Adrenal gland (tissue), 5 donors: ENCODE measurements around the gene MACROD2.

Source experiments
- POLR2A ChIP-seq, 2 donors: fragments of 450-650 bp; IDR thresholded peaks; one replicate each; pipeline ENCODE4 v1.6.1; 2017; ENCODE audit warnings: antibody characterized with exemption in 2 of 2, mild to moderate bottlenecking in 2 of 2, moderate library complexity in 1 of 2
- TF ChIP-seq, protein P1 (sequence below), 6 experiments: fragments of 450-650 bp in 4 of 6; fragments of 200-600 bp in 2 of 6; sonication (generic) in 1 of 6; IDR thresholded peaks; 1 replicate in 5 of 6; 2 replicates in 1 of 6; pipeline versions ENCODE4 v1.5.1 to v1.8.0; 2016 to 2021; ENCODE audit warnings: antibody characterized with exemption in 6 of 6, mild to moderate bottlenecking in 2 of 6, moderate library complexity in 1 of 6
- donor health status: DM: no; HTN: no; CAD: no.

DNA sequence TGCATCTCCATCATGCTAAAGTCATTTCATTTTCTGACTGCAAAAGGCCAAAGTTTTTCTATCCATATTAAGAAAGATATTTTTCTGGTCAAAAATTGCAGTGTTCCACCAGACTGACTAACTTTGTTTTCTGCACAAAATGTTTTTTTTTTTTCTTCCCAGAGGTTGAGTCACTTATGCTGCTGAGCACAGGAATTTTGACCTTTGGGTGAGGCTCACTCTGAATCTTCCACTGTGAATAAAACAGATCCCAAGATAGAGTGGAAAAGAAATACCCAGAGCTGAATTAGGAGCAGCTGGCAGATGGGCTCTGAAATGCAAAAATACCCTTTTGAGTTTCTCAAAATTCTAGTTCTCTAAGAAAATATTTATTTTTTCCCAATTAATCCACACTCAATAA lies 1581.1 kb downstream of the MACROD2 start:
- TF ChIP-seq, protein P1, sequence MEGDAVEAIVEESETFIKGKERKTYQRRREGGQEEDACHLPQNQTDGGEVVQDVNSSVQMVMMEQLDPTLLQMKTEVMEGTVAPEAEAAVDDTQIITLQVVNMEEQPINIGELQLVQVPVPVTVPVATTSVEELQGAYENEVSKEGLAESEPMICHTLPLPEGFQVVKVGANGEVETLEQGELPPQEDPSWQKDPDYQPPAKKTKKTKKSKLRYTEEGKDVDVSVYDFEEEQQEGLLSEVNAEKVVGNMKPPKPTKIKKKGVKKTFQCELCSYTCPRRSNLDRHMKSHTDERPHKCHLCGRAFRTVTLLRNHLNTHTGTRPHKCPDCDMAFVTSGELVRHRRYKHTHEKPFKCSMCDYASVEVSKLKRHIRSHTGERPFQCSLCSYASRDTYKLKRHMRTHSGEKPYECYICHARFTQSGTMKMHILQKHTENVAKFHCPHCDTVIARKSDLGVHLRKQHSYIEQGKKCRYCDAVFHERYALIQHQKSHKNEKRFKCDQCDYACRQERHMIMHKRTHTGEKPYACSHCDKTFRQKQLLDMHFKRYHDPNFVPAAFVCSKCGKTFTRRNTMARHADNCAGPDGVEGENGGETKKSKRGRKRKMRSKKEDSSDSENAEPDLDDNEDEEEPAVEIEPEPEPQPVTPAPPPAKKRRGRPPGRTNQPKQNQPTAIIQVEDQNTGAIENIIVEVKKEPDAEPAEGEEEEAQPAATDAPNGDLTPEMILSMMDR (IDR thresholded peaks at IDR 0.05): no peak
- TF ChIP-seq POLR2A (IDR thresholded peaks at IDR 0.05): no peak
